Measurements from ENCODE around the gene NXPE1. TPM values are rescaled to one million over a fixed set of nuclear protein-coding genes. Genes with fewer than 3 reads are reported as not detected.

NXPE1 gene
- total RNA-seq, 1 experiment from 2014 or later, result not detected

- H3K27me3 Mint-ChIP-seq (ENCODE audit: unreplicated experiment), result no peaks in the 10 kb centered on the region
- no peaks in the 10 kb centered on the region for H3K36me3 Mint-ChIP-seq (ENCODE audit: insufficient read depth, unreplicated experiment)
- no TSS peak for BruUV-seq (replicated peaks)
- H3K27ac Mint-ChIP-seq (ENCODE audit: unreplicated experiment), result no peak overlapping the region
- intact Hi-C loops (cut with micrococcal nuclease; ENCODE audit: unreplicated experiment), result no loop called here
- H3K4me3 Mint-ChIP-seq (ENCODE audit: low read depth, unreplicated experiment), result no peak overlapping the region
- no peak for TF ChIP-seq CTCF (IDR thresholded peaks at IDR 0.05; ENCODE audit: unreplicated experiment)
- H3K4me1 Mint-ChIP-seq (ENCODE audit: low read depth, unreplicated experiment), result no peaks in the 10 kb centered on the region
- CTCF ChIA-PET, result no interaction called here
- no peak for DNase-seq
- H3K9me3 Mint-ChIP-seq (ENCODE audit: low read depth, unreplicated experiment), result peaks cover 2% of the 10 kb centered on the region
Observed at GRCh38 chr11:114499756-114500155, 59.9 kb downstream of the NXPE1 start.

GRCh38 chr11:114496915-114497314, 62.8 kb downstream of the NXPE1 start:
- no peak for DNase-seq
- Mint-ChIP-seq H3K27ac (ENCODE audit: unreplicated experiment) (no peak overlapping the region), H3K9me3 (ENCODE audit: low read depth, unreplicated experiment) (peaks cover 2% of the 10 kb centered on the region), H3K4me3 (ENCODE audit: low read depth, unreplicated experiment) (no peak overlapping the region), H3K4me1 (ENCODE audit: low read depth, unreplicated experiment) (no peaks in the 10 kb centered on the region), H3K27me3 (ENCODE audit: unreplicated experiment) (no peaks in the 10 kb centered on the region), H3K36me3 (ENCODE audit: insufficient read depth, unreplicated experiment) (no peaks in the 10 kb centered on the region)
- intact Hi-C loops (cut with micrococcal nuclease; ENCODE audit: unreplicated experiment), result no loop called here
- no peak for TF ChIP-seq CTCF (IDR thresholded peaks at IDR 0.05; ENCODE audit: unreplicated experiment)
- BruUV-seq (replicated peaks), result no TSS peak
- CTCF ChIA-PET, result no interaction called here

GRCh38 chr11:114483929-114484328, 75.8 kb downstream of the NXPE1 start:
- BruUV-seq (replicated peaks), result no TSS peak

GRCh38 chr11:114482114-114482513, 77.6 kb downstream of the NXPE1 start:
- no TSS peak for BruUV-seq (replicated peaks)
- H3K9me3 Mint-ChIP-seq (ENCODE audit: low read depth, unreplicated experiment), result no peaks in the 10 kb centered on the region
- H3K27me3 Mint-ChIP-seq (ENCODE audit: unreplicated experiment), result peaks cover 10% of the 10 kb centered on the region
- peaks cover under 1% of the 10 kb centered on the region for H3K36me3 Mint-ChIP-seq (ENCODE audit: insufficient read depth, unreplicated experiment)
- H3K4me3 Mint-ChIP-seq (ENCODE audit: low read depth, unreplicated experiment), result no peak overlapping the region
- H3K27ac Mint-ChIP-seq (ENCODE audit: unreplicated experiment), result no peak overlapping the region
- no peak for DNase-seq
- no peak for TF ChIP-seq CTCF (IDR thresholded peaks at IDR 0.05; ENCODE audit: unreplicated experiment)
- H3K4me1 Mint-ChIP-seq (ENCODE audit: low read depth, unreplicated experiment), result no peaks in the 10 kb centered on the region
- intact Hi-C loops (cut with micrococcal nuclease; ENCODE audit: unreplicated experiment), result no loop called here
- CTCF ChIA-PET, result no interaction called here

More at GRCh38 chr11:114483929-114484328, 75.8 kb downstream of the NXPE1 start:
- intact Hi-C loops (cut with micrococcal nuclease; ENCODE audit: unreplicated experiment), result no loop called here
- Mint-ChIP-seq H3K27ac (ENCODE audit: unreplicated experiment) (no peak overlapping the region), H3K4me3 (ENCODE audit: low read depth, unreplicated experiment) (no peak overlapping the region), H3K9me3 (ENCODE audit: low read depth, unreplicated experiment) (no peaks in the 10 kb centered on the region), H3K4me1 (ENCODE audit: low read depth, unreplicated experiment) (no peaks in the 10 kb centered on the region), H3K27me3 (ENCODE audit: unreplicated experiment) (peaks cover 10% of the 10 kb centered on the region), H3K36me3 (ENCODE audit: insufficient read depth, unreplicated experiment) (no peaks in the 10 kb centered on the region)
- no peak for DNase-seq
- CTCF ChIA-PET, result interaction anchor here (1.0 kb wide), 1 partner anchor 43 kb away, joined by 3 read pairs; no protein-coding TSS in a partner anchor
- TF ChIP-seq CTCF (IDR thresholded peaks at IDR 0.05; ENCODE audit: unreplicated experiment), result no peak

Measured in Calu3 (cell line).